Measurements from ENCODE around the gene CCZ1.
"Not testable (repeated sequence)": the region's sequence is repeated elsewhere in the genome, so short reads cannot be mapped to it uniquely, and the experiment has no call there.

CCZ1 gene

DNA sequence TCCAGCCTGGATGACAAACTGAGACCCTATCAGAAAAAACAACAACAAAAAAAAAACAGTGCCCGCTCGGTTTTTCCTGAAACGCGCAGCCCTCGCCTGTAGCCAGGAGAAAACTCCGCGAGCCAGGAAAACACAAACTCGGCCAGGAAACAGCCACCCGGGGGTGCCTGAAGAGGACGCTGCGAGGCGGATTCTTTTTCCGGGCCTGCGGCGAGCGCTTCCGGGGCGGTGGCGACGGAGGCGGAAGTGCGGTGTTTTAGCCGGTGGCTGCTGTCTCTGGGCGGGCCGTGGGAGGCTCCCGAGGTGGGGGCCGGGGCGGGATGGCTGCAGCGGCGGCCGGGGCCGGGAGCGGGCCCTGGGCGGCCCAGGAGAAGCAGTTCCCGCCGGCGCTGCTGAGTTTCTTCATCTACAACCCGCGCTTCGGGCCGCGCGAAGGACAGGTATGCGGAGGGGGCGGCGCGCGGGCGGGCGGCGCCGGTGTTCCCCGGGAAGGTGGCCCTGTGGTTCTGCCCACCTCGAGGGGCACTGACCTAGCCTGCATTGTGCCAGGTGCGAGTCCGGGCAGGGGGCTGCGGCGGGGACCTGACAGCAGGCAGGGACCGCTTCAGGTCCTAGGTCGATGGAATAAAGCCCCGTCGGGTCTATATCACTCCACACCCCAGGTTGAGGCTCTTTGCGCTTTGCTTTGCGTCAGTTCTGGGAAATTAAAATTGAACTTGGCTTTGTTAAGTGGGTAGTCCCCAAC is at the start of gene CCZ1:
Gene CCZ1 (plus strand): TSS at position 254 of the 745 bp plus-strand sequence. CDS start 67 bp downstream, at position 321.
- not testable (repeated sequence) for DNase-seq (ENCODE audit: low read depth)

DNA sequence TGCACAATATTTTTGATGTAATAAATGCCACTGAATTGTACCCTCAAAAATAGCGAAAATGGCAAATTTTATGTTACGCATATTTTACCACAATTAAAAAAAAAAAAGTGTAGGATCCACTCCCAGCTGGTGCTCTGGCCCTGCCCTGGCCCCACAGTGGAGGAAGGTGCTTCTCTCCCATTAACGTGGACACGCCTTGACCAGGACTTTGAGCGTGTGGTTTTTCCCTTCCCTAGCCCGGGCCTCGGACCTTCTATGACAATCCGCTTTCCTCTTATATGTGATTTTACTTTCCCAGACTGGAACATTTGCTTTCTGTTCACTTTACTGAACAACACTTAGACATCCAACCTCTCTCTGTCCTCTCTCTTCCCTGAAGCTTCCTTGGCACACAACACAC is 47.6 kb upstream of the CCZ1 start:
- no peak for DNase-seq (ENCODE audit: low read depth)

DNA sequence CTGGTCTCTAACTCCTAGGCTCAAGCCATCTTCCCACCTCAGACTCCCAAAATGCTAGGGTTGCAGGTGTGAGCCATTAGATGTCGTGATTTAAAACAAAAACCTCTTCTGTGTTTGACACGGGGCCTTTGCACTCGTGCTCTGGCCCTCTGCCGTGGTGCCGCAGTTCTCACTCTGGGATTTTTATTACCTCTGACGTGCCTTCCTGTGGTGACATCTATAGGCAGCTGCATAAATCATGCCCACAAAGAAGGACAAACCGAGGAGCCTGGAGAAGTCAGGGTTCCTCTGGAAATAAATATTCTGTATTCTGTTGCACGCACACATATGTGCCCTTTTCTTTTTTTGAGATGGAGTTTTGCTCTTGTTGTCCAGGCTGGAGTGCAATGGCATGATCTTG is 43.8 kb upstream of the CCZ1 start:
- DNase-seq (ENCODE audit: low read depth), result no peak

DNA sequence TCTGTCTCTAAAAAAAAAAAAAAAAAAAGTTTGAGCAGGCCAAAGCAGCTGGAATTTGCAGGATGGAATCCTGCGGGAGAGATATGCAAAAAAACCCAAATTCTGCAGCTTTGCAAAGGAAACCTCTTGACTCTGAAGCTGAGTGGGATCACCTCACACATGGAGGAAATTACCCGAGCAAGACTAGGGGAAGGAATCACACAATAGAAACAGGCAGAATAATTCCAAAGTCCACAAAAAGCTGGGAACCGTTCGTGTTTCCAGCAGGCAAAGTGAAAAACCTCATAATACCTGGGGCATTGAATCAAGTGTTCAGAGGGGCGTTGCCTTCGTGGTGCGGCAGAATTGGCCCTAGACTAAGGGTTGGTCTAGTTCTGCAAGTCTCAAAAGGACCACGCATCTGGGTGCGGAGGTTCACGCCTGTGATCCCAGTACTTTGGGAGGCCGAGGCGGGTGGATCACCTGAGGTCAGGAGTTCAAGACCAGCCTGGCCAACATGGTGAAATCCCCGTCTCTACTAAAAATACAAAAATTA is 41.4 kb upstream of the CCZ1 start:
- DNase-seq (ENCODE audit: low read depth), result not testable (repeated sequence)

DNA sequence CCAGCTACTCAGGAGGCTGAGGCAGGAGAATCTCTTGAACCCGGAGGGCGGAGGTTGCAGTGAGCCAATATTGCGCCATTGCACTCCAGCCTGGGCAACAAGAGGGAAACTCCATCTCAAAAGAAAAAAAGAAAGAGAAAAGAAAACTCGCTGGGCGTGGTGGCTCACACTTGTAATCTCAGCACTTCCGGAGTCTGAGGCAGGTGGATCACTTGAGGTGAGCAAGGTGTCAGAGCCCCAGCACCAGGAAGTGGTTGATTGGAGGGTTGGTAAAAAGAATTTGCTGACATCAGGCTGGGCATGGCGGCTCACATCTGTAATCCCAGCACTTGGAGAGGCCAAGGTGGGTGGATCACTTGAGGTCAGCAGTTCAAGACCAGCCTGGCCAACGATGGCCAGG is 40.0 kb upstream of the CCZ1 start:
- DNase-seq (ENCODE audit: low read depth), result not testable (repeated sequence)

DNA sequence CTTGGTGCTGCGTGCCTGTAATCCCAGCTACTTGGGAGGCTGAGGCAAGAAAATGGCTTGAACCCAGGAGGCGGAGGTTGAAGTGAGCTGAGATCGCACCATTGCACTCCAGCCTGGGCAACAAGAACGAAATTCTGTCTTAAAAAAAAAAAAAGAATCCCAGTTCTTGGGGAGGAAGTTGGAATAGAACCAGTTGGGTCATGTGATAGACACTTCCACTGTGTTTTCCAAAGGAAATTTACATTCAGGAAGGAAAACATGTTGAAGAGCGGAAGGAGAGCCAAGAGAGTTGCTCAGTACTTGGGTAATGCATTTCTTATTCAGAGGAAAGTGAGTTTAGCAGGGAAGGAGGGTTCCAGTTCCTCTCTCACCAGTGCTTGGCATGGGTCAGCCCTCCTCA is 37.3 kb upstream of the CCZ1 start:
- DNase-seq (ENCODE audit: low read depth), result not testable (repeated sequence)

DNA sequence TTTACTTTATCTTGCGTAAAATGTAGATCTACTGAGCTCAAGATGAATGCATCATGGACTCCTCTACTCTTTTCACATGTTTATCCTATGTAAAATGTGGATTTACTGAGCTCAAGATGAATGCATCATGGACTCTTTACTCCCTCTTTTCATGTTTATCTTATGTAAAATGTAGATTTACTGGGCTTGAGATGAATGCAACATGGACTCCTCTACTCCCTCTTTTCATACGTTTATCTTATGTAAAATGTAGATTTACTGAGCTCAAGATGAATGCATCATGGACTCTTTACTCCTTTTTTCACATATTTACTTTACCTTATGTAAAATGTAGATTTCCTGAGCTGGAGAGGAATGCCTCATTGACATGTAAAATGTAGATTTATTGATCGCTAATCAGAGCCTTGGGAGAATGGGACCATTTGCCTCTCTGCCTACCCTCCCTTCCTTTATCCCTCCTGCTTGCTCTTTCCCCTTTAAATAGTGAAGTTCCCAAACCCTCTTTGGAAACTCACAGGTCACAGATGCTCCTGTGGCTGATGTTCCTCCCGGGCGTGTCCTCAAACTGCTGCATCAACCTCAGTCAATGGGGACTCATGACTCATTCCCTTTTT is 35.7 kb upstream of the CCZ1 start:
- not testable (repeated sequence) for DNase-seq (ENCODE audit: low read depth)

DNA sequence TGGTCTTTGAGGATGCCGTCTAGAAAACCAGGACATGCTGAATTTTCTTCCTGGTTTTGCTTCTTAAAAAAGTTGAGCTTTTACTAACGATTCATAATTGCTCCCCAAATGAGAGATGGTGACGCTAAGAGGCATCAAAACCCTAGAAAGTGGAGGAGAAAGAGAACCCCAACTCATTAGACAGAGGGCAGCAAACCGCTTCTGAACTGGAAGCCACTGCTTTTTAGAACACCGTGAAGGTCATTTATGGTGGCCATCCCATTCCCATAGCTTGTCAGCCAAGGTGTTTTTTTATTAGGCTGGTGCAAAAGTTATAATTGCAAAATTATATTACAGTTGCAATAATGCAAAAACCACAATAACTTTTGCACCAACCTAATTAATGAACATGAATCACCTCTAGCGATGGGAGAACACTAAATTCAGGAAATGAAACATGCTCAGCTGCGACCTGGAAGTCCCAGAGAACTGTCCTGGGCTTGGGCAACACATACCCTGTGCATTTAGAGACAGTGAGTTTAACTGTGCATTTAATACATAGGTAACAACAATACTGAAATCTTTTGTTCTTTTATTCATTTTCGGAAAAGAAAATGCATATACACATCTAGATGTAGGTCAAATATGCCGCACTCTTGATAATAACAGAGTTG is 33.1 kb upstream of the CCZ1 start:
- not testable (repeated sequence) for DNase-seq (ENCODE audit: low read depth)

DNA sequence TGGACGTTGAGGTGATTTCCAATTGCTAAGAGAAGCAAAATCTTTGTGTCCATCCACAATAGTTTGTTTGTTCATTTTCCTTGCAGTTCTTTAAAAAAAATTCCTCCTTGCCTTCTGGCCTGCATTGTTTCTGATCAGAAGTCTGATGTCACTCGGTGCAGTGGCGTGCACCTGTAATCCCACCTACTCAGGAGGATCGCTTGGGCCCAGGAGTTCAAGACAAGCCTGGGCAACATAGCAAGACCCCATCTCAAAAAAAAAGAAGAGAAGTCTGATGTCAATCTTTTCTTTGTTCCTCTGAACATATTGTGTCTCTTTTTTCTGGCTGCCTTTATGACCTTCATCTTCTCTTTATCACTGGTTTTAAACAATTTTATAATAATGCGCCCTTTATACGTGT is 31.5 kb upstream of the CCZ1 start:
- no peak for DNase-seq (ENCODE audit: low read depth)

DNA sequence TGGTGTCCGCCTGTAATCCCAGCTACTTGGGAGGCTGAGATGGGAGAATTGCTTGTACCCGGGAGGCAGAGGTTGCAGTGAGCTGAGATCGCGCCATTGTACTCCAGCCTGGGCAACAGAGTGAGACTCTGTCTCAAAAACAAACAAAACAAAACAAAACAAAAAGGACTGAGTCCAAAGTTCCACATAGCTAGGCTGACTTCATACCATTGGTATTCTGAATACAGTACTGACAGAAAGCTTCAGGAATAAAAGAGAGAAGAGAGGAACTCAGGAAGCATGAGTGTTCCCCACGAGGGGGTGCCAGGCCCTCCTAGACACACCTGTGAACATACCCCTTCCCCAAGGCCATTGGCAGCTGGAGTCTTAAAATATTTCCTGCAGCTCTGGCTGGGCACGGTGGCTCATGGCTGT is 29.6 kb upstream of the CCZ1 start:
- not testable (repeated sequence) for DNase-seq (ENCODE audit: low read depth)

DNA sequence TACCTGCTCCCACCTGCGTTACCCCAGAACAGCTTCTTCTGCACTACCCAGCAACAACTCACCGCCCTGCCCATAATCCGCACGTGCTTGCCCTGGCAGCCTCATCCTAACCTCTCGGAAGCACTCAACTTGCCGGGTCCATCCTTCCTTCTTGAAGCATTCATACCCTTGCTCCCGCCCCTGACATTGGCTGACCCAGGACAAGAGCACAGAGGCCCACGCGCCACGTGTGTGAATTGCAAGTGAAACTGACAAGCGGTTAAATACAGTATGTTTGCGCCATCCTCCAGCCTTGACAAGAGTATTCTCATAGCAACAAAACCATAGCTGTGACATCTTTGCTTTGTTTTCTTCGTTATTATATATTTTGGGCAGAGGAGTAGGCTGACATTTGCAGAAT is 28.8 kb upstream of the CCZ1 start:
- no peak for DNase-seq (ENCODE audit: low read depth)

DNA sequence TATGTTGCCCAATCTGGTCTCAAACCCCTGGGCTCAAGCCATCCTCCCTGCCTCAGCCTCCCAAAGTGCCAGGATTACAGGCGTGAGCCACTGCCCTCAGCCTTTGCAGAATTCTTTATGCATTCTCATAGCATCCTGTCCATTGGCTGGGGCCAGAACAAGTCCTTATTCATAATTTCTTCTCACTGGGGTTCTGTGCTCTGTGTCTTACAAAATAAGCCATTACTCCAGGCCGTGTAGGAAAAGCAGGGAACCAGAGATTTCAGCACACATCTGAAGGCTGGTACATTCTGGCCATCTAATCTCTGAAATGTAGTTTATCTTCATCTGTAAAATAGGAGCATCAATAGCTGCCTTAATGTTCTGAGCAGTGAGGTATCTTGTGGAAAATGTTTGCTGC is 28.2 kb upstream of the CCZ1 start:
- DNase-seq (ENCODE audit: low read depth), result no peak

DNA sequence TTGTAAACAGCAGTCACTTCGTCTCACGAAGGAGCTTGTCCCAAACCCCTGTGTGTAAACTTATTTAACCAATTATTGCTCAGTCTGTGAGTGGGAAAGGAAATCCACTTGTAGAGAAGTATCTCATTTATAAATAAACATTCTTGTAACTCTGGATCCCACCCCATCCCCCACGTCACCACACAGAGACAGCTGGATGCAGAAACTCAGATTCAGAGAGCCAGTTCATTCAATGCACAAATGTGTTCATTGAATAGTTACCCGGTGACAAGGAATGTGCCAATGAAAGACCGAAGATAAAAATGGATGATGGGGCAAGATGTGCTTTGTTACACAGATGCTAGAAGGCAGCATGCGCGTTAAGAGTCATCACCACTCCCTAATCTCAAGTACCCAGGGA is 26.2 kb upstream of the CCZ1 start:
- DNase-seq (ENCODE audit: low read depth), result no peak

DNA sequence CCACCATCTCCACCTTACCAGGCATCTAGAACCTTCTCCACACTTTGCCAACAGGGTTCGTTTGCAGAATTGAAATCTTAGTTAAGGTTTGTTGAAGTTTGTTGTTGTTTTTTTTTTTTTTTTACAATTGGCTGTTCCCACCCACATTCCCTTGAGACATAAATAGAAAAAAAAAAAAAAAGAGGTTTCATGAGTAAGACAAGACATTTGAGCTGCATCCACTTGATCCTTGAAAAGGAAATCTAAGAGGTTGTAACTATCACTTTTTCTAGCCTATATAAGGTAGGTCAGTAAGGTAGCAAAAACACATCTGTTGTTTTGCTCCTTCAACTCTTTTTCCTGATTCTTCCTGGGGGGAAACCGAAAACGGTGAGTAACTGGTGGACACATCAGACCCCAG is 18.9 kb upstream of the CCZ1 start:
- not testable (repeated sequence) for DNase-seq (ENCODE audit: low read depth)

DNA sequence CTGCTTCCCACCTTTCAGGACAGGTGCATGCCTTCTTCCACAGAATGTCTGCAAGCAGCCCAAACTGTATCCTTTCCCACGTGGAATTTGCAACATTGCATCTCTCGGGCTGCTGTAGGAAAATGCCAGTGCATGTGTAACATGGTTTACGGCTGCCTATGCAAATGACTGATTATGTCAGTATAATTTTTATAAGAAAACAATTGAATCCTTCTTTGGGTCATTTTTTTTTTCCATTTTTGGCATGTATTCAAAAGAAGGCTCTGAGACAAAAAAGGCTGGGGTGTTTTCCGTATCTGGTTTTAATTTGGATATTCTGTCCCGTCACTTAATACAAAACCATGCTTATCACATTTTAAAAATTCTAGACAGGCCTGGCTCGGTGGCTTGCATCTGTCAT is 18.4 kb upstream of the CCZ1 start:
- not testable (repeated sequence) for DNase-seq (ENCODE audit: low read depth)

DNA sequence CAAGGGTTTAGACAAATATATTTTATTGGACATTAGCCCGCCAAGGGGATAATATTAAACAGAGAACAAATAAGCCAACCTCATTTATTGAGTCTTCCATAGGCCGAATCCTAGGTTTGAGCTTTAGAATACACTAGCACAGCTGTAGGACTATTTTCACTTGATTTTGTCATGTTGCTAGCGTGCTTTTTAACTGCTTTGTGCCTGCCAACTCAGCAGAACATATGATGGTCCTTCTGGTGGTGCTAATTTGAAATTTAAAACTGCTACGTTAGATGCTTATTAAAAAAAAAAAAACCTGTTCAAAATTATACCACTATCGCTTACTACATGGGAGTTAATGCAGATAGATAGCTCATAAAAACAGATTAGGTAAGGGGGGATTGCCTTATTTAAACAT is 14.1 kb upstream of the CCZ1 start:
- DNase-seq (ENCODE audit: low read depth), result not testable (repeated sequence)

DNA sequence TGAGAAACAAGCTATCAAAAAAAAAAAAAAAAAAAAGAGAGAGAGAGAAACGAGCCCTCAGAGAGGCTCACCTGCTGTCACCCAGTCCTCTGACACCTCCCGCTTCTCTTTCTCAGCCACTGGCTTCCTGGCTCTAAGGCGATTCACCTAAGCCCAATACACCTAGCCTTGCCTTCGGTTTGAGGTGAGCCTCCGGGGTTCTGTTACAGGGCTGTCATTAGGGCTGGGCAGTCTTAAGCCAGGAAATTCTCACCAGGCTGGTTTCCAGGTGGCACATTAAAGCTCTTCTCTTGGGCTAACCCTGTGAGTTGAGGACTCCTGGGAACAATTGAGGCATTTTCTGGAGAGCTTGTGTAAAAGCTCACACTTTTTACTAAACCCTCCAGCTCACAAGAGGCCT is 10.5 kb upstream of the CCZ1 start:
- not testable (repeated sequence) for DNase-seq (ENCODE audit: low read depth)

DNA sequence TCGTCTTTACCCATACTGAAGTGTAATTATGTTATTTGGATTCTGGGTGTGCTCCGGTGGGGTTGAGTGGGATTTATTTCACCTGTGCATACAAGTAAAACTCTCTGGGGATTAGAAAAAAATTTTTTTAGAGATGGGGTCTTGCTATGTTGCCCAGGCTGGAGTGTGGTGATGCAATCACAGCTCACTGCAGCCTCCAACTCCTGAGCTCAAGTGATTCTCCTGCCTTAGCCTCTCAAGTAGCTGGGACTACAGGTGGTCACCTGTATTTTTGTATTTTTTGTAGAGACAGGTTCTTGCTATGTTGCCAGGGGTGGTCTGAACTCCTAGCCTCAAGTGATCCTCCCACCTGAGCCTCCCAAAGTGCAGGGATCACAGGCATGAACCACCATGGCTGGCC is 8.3 kb upstream of the CCZ1 start:
- not testable (repeated sequence) for DNase-seq (ENCODE audit: low read depth)

DNA sequence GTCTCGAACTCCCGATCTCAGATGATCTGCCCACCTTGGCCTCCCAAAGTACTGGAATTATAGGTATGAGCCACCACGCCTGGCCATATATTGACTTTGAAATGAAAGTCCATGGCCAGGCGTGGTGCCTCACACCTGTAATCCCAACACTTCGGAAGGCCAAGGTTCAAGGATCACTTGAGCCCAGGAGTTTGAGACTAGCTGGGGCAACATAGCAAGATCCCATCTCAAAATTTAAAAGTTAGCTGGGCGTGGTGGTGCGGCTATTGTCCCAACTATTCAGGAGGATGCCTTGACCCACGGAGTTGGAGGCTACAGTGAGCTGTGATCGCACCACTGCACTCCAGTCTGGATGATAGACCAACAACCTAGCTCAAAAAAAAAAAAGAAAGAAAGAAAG is 6.0 kb upstream of the CCZ1 start:
- no peak for DNase-seq (ENCODE audit: low read depth)

DNA sequence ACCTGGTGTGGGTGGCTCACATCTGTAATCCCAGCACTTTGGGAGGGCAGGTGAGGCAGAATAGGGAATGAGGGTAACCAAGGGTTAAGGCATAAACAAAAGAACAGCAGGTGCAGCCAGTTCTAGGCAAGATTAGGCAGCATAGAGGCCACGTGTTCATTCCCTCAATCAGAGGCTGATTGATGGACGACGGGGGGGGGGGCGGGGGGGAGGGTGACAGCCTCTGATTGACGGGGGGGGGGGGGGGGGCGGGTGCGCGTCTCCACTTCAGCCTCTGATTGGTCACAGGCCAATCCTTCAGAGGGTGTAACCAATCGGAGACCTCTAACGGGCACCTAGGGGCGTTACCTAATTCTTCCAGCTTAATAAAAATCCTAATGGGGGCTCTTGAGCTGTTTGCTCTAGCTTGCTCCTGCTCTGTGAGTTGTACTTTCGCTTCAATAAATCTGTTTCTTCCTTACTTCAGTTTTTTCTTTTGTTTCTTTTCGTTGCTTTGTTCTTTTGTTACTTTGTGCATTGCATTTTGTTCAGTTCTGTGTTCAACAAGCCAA is 1.1 kb upstream of the CCZ1 start:
- DNase-seq (ENCODE audit: low read depth), result not testable (repeated sequence)

DNA sequence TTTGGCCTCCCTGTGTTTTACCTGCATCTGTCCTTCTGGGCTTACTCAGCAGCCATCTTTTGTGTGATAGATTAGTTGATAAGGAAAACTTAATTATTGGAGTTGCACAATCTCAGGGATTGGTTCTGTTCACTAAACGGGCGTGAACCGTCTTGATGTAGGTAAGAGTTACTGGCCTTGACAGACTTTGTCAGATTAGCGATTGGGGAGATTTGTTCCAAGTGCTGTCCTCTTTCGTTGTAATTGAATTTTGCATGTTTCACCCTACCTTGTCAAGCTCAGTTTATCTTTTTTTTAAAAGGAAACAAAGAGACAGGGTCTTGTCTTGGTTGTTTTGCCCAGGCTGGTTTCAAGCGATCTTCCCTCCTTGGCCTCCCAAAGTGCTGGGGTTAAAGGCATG is 4.5 kb downstream of the CCZ1 start:
- not testable (repeated sequence) for DNase-seq (ENCODE audit: low read depth)

DNA sequence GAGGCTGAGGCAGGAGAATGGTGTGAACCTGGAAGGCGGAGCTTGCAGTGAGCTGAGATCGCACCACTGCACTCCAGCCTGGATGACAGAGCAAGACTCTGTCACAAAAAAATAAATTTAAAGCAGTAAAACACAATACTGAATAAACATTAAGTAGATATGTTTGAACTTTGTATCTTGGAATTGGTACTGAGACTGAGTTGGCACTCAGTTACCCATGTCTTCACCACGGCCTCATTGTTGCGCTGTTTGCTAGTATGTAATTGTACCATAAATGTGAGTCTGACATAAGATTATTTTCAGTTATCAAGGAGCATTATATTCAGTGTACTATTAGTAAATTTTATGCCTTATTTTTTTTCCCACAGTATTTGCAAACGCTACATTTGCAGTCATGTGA is 6.2 kb downstream of the CCZ1 start:
- not testable (repeated sequence) for DNase-seq (ENCODE audit: low read depth)

DNA sequence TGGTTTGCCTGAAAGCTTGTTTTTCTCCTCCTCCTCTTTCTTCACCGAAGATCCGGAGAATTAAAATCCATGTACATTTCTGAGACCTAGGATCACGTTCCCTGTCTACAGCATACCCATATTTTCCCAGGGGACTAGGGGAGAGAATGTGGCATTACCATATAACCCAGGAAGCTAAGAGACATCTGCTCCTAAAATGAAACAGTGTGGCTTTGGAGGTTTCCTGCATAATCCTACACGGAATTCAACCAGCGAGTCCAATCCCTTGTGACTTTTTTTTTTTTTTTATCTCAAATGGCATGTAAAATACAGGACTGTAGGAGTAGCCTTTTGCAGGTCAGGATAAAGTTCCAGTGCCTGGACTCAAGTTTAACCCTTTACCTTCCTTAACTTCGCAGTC is 10.3 kb downstream of the CCZ1 start:
- not testable (repeated sequence) for DNase-seq (ENCODE audit: low read depth)
